OCI-LY7 (cell line): ENCODE measurements around the gene TEKT5.

Source experiments
- CTCF ChIP-seq: fragments of 200-600 bp; sonication (generic); conservative IDR thresholded peaks from 2 replicates; pipeline ENCODE4 v1.5.1; 2014; ENCODE audit warnings: mild to moderate bottlenecking, antibody characterized with exemption, low read length, moderate library complexity, mixed read lengths
- EZH2phosphoT487 ChIP-seq: fragments of 200-600 bp; sonication (generic); IDR thresholded peaks from 2 replicates; pipeline ENCODE4 v1.6.1; 2018; ENCODE audit warnings: low read depth, borderline replicate concordance, mild to moderate bottlenecking, mixed run types, antibody characterized with exemption, low read length, moderate library complexity, mixed read lengths

- no peak for TF ChIP-seq CTCF
- no peak for TF ChIP-seq EZH2phosphoT487
Measured at GRCh38 chr16:10644092-10644491, 50.6 kb downstream of the TEKT5 start.
